ENCODE results near the gene VIPR2.

- TF ChIP-seq, protein P1, sequence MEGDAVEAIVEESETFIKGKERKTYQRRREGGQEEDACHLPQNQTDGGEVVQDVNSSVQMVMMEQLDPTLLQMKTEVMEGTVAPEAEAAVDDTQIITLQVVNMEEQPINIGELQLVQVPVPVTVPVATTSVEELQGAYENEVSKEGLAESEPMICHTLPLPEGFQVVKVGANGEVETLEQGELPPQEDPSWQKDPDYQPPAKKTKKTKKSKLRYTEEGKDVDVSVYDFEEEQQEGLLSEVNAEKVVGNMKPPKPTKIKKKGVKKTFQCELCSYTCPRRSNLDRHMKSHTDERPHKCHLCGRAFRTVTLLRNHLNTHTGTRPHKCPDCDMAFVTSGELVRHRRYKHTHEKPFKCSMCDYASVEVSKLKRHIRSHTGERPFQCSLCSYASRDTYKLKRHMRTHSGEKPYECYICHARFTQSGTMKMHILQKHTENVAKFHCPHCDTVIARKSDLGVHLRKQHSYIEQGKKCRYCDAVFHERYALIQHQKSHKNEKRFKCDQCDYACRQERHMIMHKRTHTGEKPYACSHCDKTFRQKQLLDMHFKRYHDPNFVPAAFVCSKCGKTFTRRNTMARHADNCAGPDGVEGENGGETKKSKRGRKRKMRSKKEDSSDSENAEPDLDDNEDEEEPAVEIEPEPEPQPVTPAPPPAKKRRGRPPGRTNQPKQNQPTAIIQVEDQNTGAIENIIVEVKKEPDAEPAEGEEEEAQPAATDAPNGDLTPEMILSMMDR (conservative IDR thresholded peaks at IDR 0.05; ENCODE audit: low read depth, low read length) = no peak
- TF ChIP-seq EZH2 (IDR thresholded peaks at IDR 0.05; ENCODE audit: borderline replicate concordance, low read depth, low read length, poor library complexity, severe bottlenecking) = no peak
Observed at GRCh38 chr7:159130199-159130775, 14.4 kb downstream of the VIPR2 start.
